ENCODE data around the gene SETD2.
"Not testable (repeated sequence)": the region's sequence is repeated elsewhere in the genome, so short reads cannot be mapped to it uniquely, and the experiment has no call there.

Gene SETD2

GRCh38 chr3:47028146-47028545, 135.8 kb downstream of the SETD2 start:
- Histone ChIP-seq H3K4me1 (ENCODE audit: control insufficient read depth in 1 of 2, insufficient read depth in 2 of 2, low read length in 2 of 2) (peaks cover 0 to 4% of the 10 kb centered on the region in 2 donors), H3K4me3 (ENCODE audit: low read depth in 1 of 2, low read length in 2 of 2) (no peak overlapping the region), H3K9ac (ENCODE audit: low read depth in 1 of 2, low read length in 2 of 2) (no peak overlapping the region), H3K36me3 (ENCODE audit: control insufficient read depth in 1 of 2, insufficient read depth in 2 of 2, low read length in 2 of 2) (peaks cover 4 to 19% of the 10 kb centered on the region in 2 donors), H3K9me3 (ENCODE audit: control insufficient read depth in 1 of 2, low read length in 2 of 2) (no peaks in the 10 kb centered on the region), H3K27me3 (ENCODE audit: control insufficient read depth in 1 of 2, insufficient read depth in 2 of 2, low read length in 2 of 2) (no peaks in the 10 kb centered on the region), H3K27ac (ENCODE audit: low read depth, low read length) (no peak overlapping the region)

DNA sequence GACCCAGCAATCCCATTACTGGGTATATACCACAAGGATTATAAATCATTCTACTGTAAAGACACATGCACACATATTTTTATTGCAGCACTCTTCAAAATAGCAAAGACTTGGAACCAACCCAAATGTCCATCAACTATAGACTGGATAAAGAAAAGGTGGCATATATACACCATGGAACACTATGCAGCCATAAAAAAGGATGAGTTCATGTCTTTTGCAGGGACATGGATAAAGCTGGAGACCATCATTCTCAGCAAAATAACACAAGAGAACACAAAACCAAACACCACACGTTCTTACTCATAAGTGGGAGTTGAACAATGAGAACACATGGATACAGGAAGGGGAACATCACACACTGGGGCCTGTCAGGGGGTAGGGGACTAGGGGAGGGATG, 137.5 kb downstream of the SETD2 start:
- not testable (repeated sequence) for H3K27me3 ChIP-seq (ENCODE audit: control insufficient read depth in 1 of 2, insufficient read depth in 2 of 2, low read length in 2 of 2); H3K9ac ChIP-seq (ENCODE audit: low read depth in 1 of 2, low read length in 2 of 2); H3K27ac ChIP-seq (ENCODE audit: low read depth, low read length); H3K9me3 ChIP-seq (ENCODE audit: control insufficient read depth in 1 of 2, low read length in 2 of 2); H3K4me3 ChIP-seq (ENCODE audit: low read depth in 1 of 2, low read length in 2 of 2); H3K4me1 ChIP-seq (ENCODE audit: control insufficient read depth in 1 of 2, insufficient read depth in 2 of 2, low read length in 2 of 2)
- H3K36me3 ChIP-seq (ENCODE audit: control insufficient read depth in 1 of 2, insufficient read depth in 2 of 2, low read length in 2 of 2): peaks cover 7 to 16% of the 10 kb centered on the region in 2 donors

GRCh38 chr3:47024932-47025331, 139.0 kb downstream of the SETD2 start:
- Histone ChIP-seq H3K9ac (ENCODE audit: low read depth in 1 of 2, low read length in 2 of 2) (no peak overlapping the region), H3K9me3 (ENCODE audit: control insufficient read depth in 1 of 2, low read length in 2 of 2) (no peaks in the 10 kb centered on the region), H3K4me3 (ENCODE audit: low read depth in 1 of 2, low read length in 2 of 2) (no peak overlapping the region), H3K27ac (ENCODE audit: low read depth, low read length) (no peak overlapping the region), H3K4me1 (ENCODE audit: control insufficient read depth in 1 of 2, insufficient read depth in 2 of 2, low read length in 2 of 2) (peaks cover 7% of the 10 kb centered on the region in 2 donors), H3K36me3 (ENCODE audit: control insufficient read depth in 1 of 2, insufficient read depth in 2 of 2, low read length in 2 of 2) (peaks cover 7 to 22% of the 10 kb centered on the region in 2 donors), H3K27me3 (ENCODE audit: control insufficient read depth in 1 of 2, insufficient read depth in 2 of 2, low read length in 2 of 2) (no peaks in the 10 kb centered on the region)

GRCh38 chr3:47022641-47023071, 141.3 kb downstream of the SETD2 start:
- Histone ChIP-seq H3K9ac (ENCODE audit: low read depth in 1 of 2, low read length in 2 of 2) (no peak overlapping the region), H3K27me3 (ENCODE audit: control insufficient read depth in 1 of 2, insufficient read depth in 2 of 2, low read length in 2 of 2) (no peaks in the 10 kb centered on the region), H3K27ac (ENCODE audit: low read depth, low read length) (no peak overlapping the region), H3K4me1 (ENCODE audit: control insufficient read depth in 1 of 2, insufficient read depth in 2 of 2, low read length in 2 of 2) (peaks cover 8 to 16% of the 10 kb centered on the region in 2 donors), H3K36me3 (ENCODE audit: control insufficient read depth in 1 of 2, insufficient read depth in 2 of 2, low read length in 2 of 2) (peaks cover 26 to 32% of the 10 kb centered on the region in 2 donors), H3K4me3 (ENCODE audit: low read depth in 1 of 2, low read length in 2 of 2) (no peak overlapping the region), H3K9me3 (ENCODE audit: control insufficient read depth in 1 of 2, low read length in 2 of 2) (no peaks in the 10 kb centered on the region)

GRCh38 chr3:47020311-47020710, 143.6 kb downstream of the SETD2 start:
- no peaks in the 10 kb centered on the region for H3K9me3 ChIP-seq (ENCODE audit: control insufficient read depth in 1 of 2, low read length in 2 of 2)
- no peaks in the 10 kb centered on the region for H3K27me3 ChIP-seq (ENCODE audit: control insufficient read depth in 1 of 2, insufficient read depth in 2 of 2, low read length in 2 of 2)
- H3K27ac ChIP-seq (ENCODE audit: low read depth, low read length): no peak overlapping the region
- H3K4me3 ChIP-seq (ENCODE audit: low read depth in 1 of 2, low read length in 2 of 2): no peak overlapping the region
- H3K36me3 ChIP-seq (ENCODE audit: control insufficient read depth in 1 of 2, insufficient read depth in 2 of 2, low read length in 2 of 2): peaks cover 36 to 50% of the 10 kb centered on the region in 2 donors
- H3K4me1 ChIP-seq (ENCODE audit: control insufficient read depth in 1 of 2, insufficient read depth in 2 of 2, low read length in 2 of 2): peaks cover 22 to 24% of the 10 kb centered on the region in 2 donors
- H3K9ac ChIP-seq (ENCODE audit: low read depth in 1 of 2, low read length in 2 of 2): no peak overlapping the region

DNA sequence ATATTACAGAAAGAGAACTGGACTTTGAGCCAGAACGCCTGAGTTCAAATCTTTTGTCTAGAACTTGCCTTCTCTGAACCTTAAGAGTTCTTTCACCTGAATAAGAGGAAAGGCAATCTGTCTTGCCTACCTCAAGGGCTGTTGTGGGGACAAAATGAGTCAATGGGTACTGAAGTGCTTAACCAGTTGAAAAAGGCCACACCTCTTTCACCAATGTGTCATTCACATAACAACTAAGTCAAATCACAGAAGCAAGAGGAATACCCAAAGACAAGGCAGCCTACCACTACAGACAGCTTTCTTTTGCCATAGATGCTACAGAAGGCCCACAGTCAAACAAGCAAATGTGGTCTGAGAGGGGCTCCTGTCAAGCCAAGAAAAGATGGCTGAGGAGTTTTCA, 144.7 kb downstream of the SETD2 start:
- no peaks in the 10 kb centered on the region for H3K9me3 ChIP-seq (ENCODE audit: control insufficient read depth in 1 of 2, low read length in 2 of 2)
- H3K4me3 ChIP-seq (ENCODE audit: low read depth in 1 of 2, low read length in 2 of 2): no peak overlapping the region
- H3K27me3 ChIP-seq (ENCODE audit: control insufficient read depth in 1 of 2, insufficient read depth in 2 of 2, low read length in 2 of 2): no peaks in the 10 kb centered on the region
- H3K9ac ChIP-seq (ENCODE audit: low read depth in 1 of 2, low read length in 2 of 2): no peak overlapping the region
- H3K36me3 ChIP-seq (ENCODE audit: control insufficient read depth in 1 of 2, insufficient read depth in 2 of 2, low read length in 2 of 2): peaks cover 33 to 53% of the 10 kb centered on the region in 2 donors
- no peak overlapping the region for H3K27ac ChIP-seq (ENCODE audit: low read depth, low read length)
- H3K4me1 ChIP-seq (ENCODE audit: control insufficient read depth in 1 of 2, insufficient read depth in 2 of 2, low read length in 2 of 2): peaks cover 19 to 24% of the 10 kb centered on the region in 2 donors

DNA sequence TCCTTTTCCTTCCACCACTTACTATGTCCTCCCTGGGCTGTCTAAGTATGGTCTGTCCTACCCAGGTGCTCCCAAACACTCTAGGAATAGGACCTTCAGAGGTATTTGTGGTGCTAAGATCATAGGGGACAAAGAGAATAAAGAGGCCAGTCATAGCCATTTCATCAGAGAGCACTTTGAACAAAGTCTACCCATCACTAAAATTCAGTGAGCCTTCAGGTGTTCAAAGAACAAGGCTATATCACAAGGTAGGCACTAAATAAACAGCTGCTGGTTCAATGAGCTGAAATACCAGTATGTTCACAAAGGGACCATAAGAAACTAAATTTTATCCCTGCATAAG, 145.7 kb downstream of the SETD2 start:
- Histone ChIP-seq H3K36me3 (ENCODE audit: control insufficient read depth in 1 of 2, insufficient read depth in 2 of 2, low read length in 2 of 2) (peaks cover 37 to 59% of the 10 kb centered on the region in 2 donors), H3K4me1 (ENCODE audit: control insufficient read depth in 1 of 2, insufficient read depth in 2 of 2, low read length in 2 of 2) (peaks cover 19 to 24% of the 10 kb centered on the region in 2 donors), H3K4me3 (ENCODE audit: low read depth in 1 of 2, low read length in 2 of 2) (no peak overlapping the region), H3K9ac (ENCODE audit: low read depth in 1 of 2, low read length in 2 of 2) (no peak overlapping the region), H3K27ac (ENCODE audit: low read depth, low read length) (no peak overlapping the region), H3K27me3 (ENCODE audit: control insufficient read depth in 1 of 2, insufficient read depth in 2 of 2, low read length in 2 of 2) (no peaks in the 10 kb centered on the region), H3K9me3 (ENCODE audit: control insufficient read depth in 1 of 2, low read length in 2 of 2) (no peaks in the 10 kb centered on the region)

DNA sequence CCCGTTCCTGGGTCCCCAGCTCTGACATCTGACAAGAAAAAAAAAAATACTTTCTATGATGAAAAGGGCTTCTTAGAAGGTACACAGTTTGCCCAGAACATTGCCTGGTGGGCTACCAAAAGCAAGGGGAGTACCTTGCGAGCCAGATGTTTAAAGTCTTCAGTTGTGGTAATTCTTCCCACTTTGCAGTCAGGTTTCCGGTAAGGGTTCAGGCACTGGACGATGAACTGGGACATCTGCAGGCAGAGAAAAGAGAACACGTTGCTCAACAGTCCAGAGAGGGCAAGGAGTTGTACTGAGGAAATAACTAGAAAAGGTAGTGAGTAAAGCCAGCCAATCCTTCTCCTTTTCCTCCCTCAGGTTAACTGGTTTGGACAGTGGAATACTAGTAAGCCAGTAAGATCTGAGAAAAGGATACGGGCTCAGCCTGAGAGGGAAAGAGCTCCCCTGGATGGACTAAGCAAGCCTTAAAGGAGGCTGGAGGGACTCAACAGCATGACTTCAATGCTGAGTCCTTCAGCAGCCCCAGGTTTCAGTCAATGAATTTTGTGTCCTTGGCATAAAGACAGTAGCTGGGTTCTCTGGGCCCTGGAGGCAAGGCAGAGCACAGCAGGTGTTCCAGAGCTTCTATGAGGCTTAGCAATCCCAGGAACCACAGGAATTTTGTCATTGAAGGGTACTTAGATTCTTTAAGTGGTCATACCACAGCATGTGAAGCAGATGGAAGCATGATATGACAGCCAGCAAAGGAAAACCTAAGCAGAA, 146.2 kb downstream of the SETD2 start:
- no peak overlapping the region for H3K4me3 ChIP-seq (ENCODE audit: low read depth in 1 of 2, low read length in 2 of 2)
- no peaks in the 10 kb centered on the region for H3K9me3 ChIP-seq (ENCODE audit: control insufficient read depth in 1 of 2, low read length in 2 of 2)
- peaks cover 17 to 22% of the 10 kb centered on the region in 2 donors for H3K4me1 ChIP-seq (ENCODE audit: control insufficient read depth in 1 of 2, insufficient read depth in 2 of 2, low read length in 2 of 2)
- no peak overlapping the region for H3K9ac ChIP-seq (ENCODE audit: low read depth in 1 of 2, low read length in 2 of 2)
- H3K36me3 ChIP-seq (ENCODE audit: control insufficient read depth in 1 of 2, insufficient read depth in 2 of 2, low read length in 2 of 2): peaks cover 37 to 59% of the 10 kb centered on the region in 2 donors
- H3K27me3 ChIP-seq (ENCODE audit: control insufficient read depth in 1 of 2, insufficient read depth in 2 of 2, low read length in 2 of 2): no peaks in the 10 kb centered on the region
- no peak overlapping the region for H3K27ac ChIP-seq (ENCODE audit: low read depth, low read length)

- no peaks in the 10 kb centered on the region for H3K9me3 ChIP-seq (ENCODE audit: control insufficient read depth in 1 of 2, low read length in 2 of 2)
- H3K27me3 ChIP-seq (ENCODE audit: control insufficient read depth in 1 of 2, insufficient read depth in 2 of 2, low read length in 2 of 2): no peaks in the 10 kb centered on the region
- no peak overlapping the region for H3K9ac ChIP-seq (ENCODE audit: low read depth in 1 of 2, low read length in 2 of 2)
- no peak overlapping the region for H3K27ac ChIP-seq (ENCODE audit: low read depth, low read length)
- H3K36me3 ChIP-seq (ENCODE audit: control insufficient read depth in 1 of 2, insufficient read depth in 2 of 2, low read length in 2 of 2): peaks cover 34 to 59% of the 10 kb centered on the region in 2 donors
- H3K4me1 ChIP-seq (ENCODE audit: control insufficient read depth in 1 of 2, insufficient read depth in 2 of 2, low read length in 2 of 2): peaks cover 16 to 17% of the 10 kb centered on the region in 2 donors
- no peak overlapping the region for H3K4me3 ChIP-seq (ENCODE audit: low read depth in 1 of 2, low read length in 2 of 2)
These were observed 146.9 kb downstream of the SETD2 start for GRCh38 chr3:47016934-47017435.

DNA sequence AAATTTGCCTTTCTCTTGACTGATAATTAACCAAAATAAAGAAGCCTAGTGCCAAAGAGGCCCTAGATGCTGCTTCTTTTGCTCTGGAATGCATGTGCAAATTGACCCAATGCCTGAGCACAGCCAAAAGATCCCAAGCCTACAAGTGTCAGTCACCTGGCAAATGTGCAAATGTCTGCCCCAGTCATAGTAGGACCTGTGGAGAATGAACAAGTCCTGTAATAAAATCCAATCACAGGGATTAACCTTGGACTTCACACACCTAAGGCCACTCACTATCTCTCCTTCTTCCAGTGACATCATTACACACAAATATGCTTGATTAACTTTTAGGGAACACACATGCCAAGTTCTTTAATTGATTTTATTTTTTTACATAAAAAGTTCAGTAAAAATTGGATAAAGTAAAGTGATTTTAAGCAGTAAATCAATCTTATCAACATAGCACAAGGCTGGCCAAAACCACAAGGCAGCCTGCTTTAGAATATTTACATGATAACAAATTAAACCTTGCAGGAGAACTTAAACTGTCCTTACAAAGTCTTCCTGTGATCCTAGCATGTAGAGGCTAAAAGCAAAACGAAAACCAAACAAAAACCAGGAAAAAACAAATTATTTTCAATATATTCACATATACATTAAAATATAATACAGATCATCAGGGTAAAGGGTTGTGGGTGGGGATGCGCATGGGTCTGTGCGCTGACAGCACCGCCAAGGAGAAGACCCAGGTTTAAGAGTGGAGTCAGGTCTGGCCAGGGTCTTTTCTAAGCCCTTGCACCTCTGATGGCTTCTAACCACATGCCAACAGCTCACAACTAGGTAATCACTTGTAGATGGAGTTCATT, 147.6 kb downstream of the SETD2 start:
- Histone ChIP-seq H3K27ac (ENCODE audit: low read depth, low read length) (no peak overlapping the region), H3K9ac (ENCODE audit: low read depth in 1 of 2, low read length in 2 of 2) (no peak overlapping the region), H3K36me3 (ENCODE audit: control insufficient read depth in 1 of 2, insufficient read depth in 2 of 2, low read length in 2 of 2) (peaks cover 34 to 59% of the 10 kb centered on the region in 2 donors), H3K27me3 (ENCODE audit: control insufficient read depth in 1 of 2, insufficient read depth in 2 of 2, low read length in 2 of 2) (no peaks in the 10 kb centered on the region), H3K9me3 (ENCODE audit: control insufficient read depth in 1 of 2, low read length in 2 of 2) (no peaks in the 10 kb centered on the region), H3K4me3 (ENCODE audit: low read depth in 1 of 2, low read length in 2 of 2) (no peak overlapping the region), H3K4me1 (ENCODE audit: control insufficient read depth in 1 of 2, insufficient read depth in 2 of 2, low read length in 2 of 2) (peaks cover 16 to 17% of the 10 kb centered on the region in 2 donors)

All from duodenal mucosa (tissue), 2 donors.